K562 (cell line): ENCODE results near the gene CRX. TPM values are rescaled to one million over a fixed set of nuclear protein-coding genes. Genes with fewer than 3 reads are reported as not detected.

Source experiments
- ATAC-seq: fragments of 200-7000 bp; cut with Tn5 transposase; 3 replicates; pipeline ENCODE4 v1.9.1; 2020; ENCODE audit warnings: moderate library complexity
- BruUV-seq: library from RNA; stranded (reverse); fragments of 400-500 nt; replicated peaks from 2 replicates; lab custom pipeline; 2021; lab: Mats Ljungman, UMichigan
- CTCF ChIA-PET: fragments of 300-600 bp; formaldehyde crosslinking; extraction: SDS; loops from one replicate; lab custom pipeline; 2021; ENCODE audit warnings: low intra/inter-chr PET ratio; lab: Yijun Ruan, JAX
- POLR2A ChIA-PET: fragments of 300-600, 350-650 bp; sonication (Branson Sonifier 250); formaldehyde crosslinking; extraction: SDS; loops from one replicate; lab custom pipeline; 2021; ENCODE audit warnings: antibody characterized with exemption, inconsistent platforms; lab: Yijun Ruan, JAX
- DNase-seq, 4 experiments: peaks; one replicate each; pipeline versions ENCODE4 v3.0.0 to v3.0.0-alpha.2; 2011 to 2018; ENCODE audit warnings: low spot score in 3 of 4, mixed read lengths in 3 of 4; ENCODE audit errors: extremely low read depth in 1 of 4
- FAIRE-seq: peaks from 2 replicates; lab custom pipeline; 2011; peaks lifted over from hg19 to GRCh38; lab: Jason Lieb, UNC
- H2AFZ ChIP-seq: 2 replicates; pipeline ENCODE4 v1.6.0; 2011; ENCODE audit warnings: low read depth, low read length, control low read depth, inconsistent platforms
- H3K27ac ChIP-seq: fragments of 200-600 bp; 3 replicates; pipeline ENCODE4 v1.8.0; 2011; ENCODE audit warnings: low read depth, mild to moderate bottlenecking, control low read depth, inconsistent platforms, low read length, moderate library complexity, mixed read lengths; ENCODE audit errors: extremely low read depth
- H3K27me3 ChIP-seq, 2 experiments: fragments of 300-600 bp in 1 of 2; 2 replicates in 1 of 2; 3 replicates in 1 of 2; pipeline versions ENCODE4 v1.6.0 to v1.8.0; 2011; ENCODE audit warnings: inconsistent platforms in 2 of 2, low read length in 2 of 2, mild to moderate bottlenecking in 1 of 2, mixed read lengths in 1 of 2, moderate library complexity in 1 of 2; ENCODE audit not compliant: control insufficient read depth in 2 of 2, insufficient read depth in 2 of 2
- H3K36me3 ChIP-seq: fragments of 300-600 bp; 3 replicates; pipeline ENCODE4 v1.8.0; 2011; ENCODE audit warnings: mild to moderate bottlenecking, low read length, inconsistent platforms; ENCODE audit not compliant: control insufficient read depth, insufficient read depth
- H3K4me1 ChIP-seq, 2 experiments: fragments of 200-600 bp in 1 of 2; replicated peaks in 1 of 2; 2 replicates in 1 of 2; 3 replicates in 1 of 2; pipeline versions ENCODE4 v1.5.1 to v1.8.0; 2011; ENCODE audit warnings: inconsistent platforms in 2 of 2, low read length in 2 of 2, mild to moderate bottlenecking in 1 of 2, mixed read lengths in 1 of 2, moderate library complexity in 1 of 2; ENCODE audit not compliant: control insufficient read depth in 2 of 2, insufficient read depth in 2 of 2
- H3K4me2 ChIP-seq: 2 replicates; pipeline ENCODE4 v1.6.1; 2011; ENCODE audit warnings: low read length, control low read depth, inconsistent platforms, mixed read lengths; ENCODE audit not compliant: insufficient read depth
- H3K4me3 ChIP-seq: fragments of 200-600 bp; sonication (generic), shearing (Covaris generic); 2 replicates; pipeline ENCODE4 v1.5.1; 2016; ENCODE audit warnings: control low read depth, inconsistent platforms
- H3K79me2 ChIP-seq: fragments of 200-600 bp; 3 replicates; pipeline ENCODE4 v1.8.0; 2011; ENCODE audit warnings: low read length, inconsistent platforms; ENCODE audit not compliant: control insufficient read depth, insufficient read depth
- H3K9ac ChIP-seq, 2 experiments: 2 replicates each; pipeline versions ENCODE4 v1.6.0 to v1.6.1; 2011; ENCODE audit warnings: low read depth in 2 of 2, low read length in 2 of 2, control low read depth in 1 of 2, inconsistent platforms in 1 of 2, mild to moderate bottlenecking in 1 of 2, mixed read lengths in 1 of 2; ENCODE audit not compliant: insufficient read depth in 1 of 2
- H3K9me1 ChIP-seq: one replicate; pipeline ENCODE4 v1.6.0; 2011; ENCODE audit warnings: inconsistent platforms, mild to moderate bottlenecking, low read length, moderate library complexity; ENCODE audit not compliant: control insufficient read depth, insufficient read depth
- H3K9me3 ChIP-seq: replicated peaks from 2 replicates; pipeline ENCODE4 v1.5.1; 2011; ENCODE audit warnings: low read depth, low read length, inconsistent platforms; ENCODE audit not compliant: control insufficient read depth, insufficient read depth
- H4K20me1 ChIP-seq: replicated peaks from 2 replicates; pipeline ENCODE4 v1.6.1; 2011; ENCODE audit warnings: low read length, inconsistent platforms, mixed read lengths; ENCODE audit not compliant: control insufficient read depth, insufficient read depth
- ARNT ChIP-seq, 2 experiments: fragments of 450-650 bp; IDR thresholded peaks; 2 replicates each; pipeline ENCODE4 v1.6.1; 2016; ENCODE audit warnings: mild to moderate bottlenecking in 1 of 2
- BACH1 ChIP-seq: fragments of 200-800 bp; sonication (Bioruptor generic); IDR thresholded peaks from 2 replicates; pipeline ENCODE4 v1.6.1; 2016; ENCODE audit warnings: missing genetic modification characterization, missing compliant biosample characterization
- CREB1 ChIP-seq, 2 experiments: sonication (generic) in 1 of 2; formaldehyde crosslinking in 1 of 2; IDR thresholded peaks; 2 replicates each; pipeline versions ENCODE4 v1.6.1 to v1.8.0; 2012 to 2022; ENCODE audit warnings: inconsistent platforms in 1 of 2, mild to moderate bottlenecking in 1 of 2, missing genetic modification reagents in 1 of 2, moderate library complexity in 1 of 2
- CTBP1 ChIP-seq: fragments of 450-650 bp; IDR thresholded peaks from 2 replicates; pipeline ENCODE4 v1.6.1; 2016; ENCODE audit warnings: borderline replicate concordance
- DNMT1 ChIP-seq: fragments of 450-650 bp; IDR thresholded peaks from 2 replicates; pipeline ENCODE4 v1.6.1; 2016; ENCODE audit warnings: antibody characterized with exemption, mild to moderate bottlenecking
- FOXM1 ChIP-seq, 2 experiments: fragments of 450-650 bp in 1 of 2; sonication (generic) in 1 of 2; formaldehyde crosslinking in 1 of 2; IDR thresholded peaks; 2 replicates each; pipeline versions ENCODE4 v1.6.1 to v1.9.0; 2017 to 2022; ENCODE audit warnings: low read depth in 2 of 2, mild to moderate bottlenecking in 2 of 2, missing genetic modification reagents in 1 of 2, moderate library complexity in 1 of 2
- HCFC1 ChIP-seq: IDR thresholded peaks from 2 replicates; pipeline ENCODE4 v1.6.1; 2012; ENCODE audit warnings: low read depth, low read length, improper control_type of control experiment
- HMG20A ChIP-seq: fragments of 450-650 bp; formaldehyde crosslinking; conservative IDR thresholded peaks from 2 replicates; pipeline ENCODE4 v1.4.0; 2020; ENCODE audit warnings: mild to moderate bottlenecking, mixed read lengths
- HNRNPK ChIP-seq: fragments of 200-400 bp; formaldehyde crosslinking; IDR thresholded peaks from one replicate; pipeline ENCODE4 v1.6.1; 2018; ENCODE audit warnings: mild to moderate bottlenecking, low read depth, low read length; ENCODE audit not compliant: poor library complexity, severe bottlenecking
- NCOA6 ChIP-seq: fragments of 450-650 bp; IDR thresholded peaks from 2 replicates; pipeline ENCODE4 v1.6.1; 2017; ENCODE audit warnings: mild to moderate bottlenecking
- POU5F1 ChIP-seq: fragments of 150-350 bp; IDR thresholded peaks from 2 replicates; pipeline ENCODE4 v1.6.1; 2014; ENCODE audit warnings: borderline replicate concordance, low read length, low read depth, mild to moderate bottlenecking; ENCODE audit not compliant: partially characterized antibody
- RBM22 ChIP-seq: fragments of 200-400 bp; formaldehyde crosslinking; IDR thresholded peaks from 2 replicates; pipeline ENCODE4 v1.6.1; 2018; ENCODE audit warnings: low read length, low read depth; ENCODE audit not compliant: poor library complexity, severe bottlenecking
- SAP30 ChIP-seq: fragments of 200-600 bp; sonication (generic); IDR thresholded peaks from 2 replicates; pipeline ENCODE4 v1.6.1; 2012; ENCODE audit warnings: borderline replicate concordance, low read depth, mild to moderate bottlenecking, moderate library complexity, low read length, control low read depth, inconsistent platforms; ENCODE audit not compliant: insufficient read depth, poor library complexity, severe bottlenecking
- SMARCC2 ChIP-seq: fragments of 450-650 bp; IDR thresholded peaks from 2 replicates; pipeline ENCODE4 v1.6.1; 2017; ENCODE audit warnings: antibody characterized with exemption, moderate library complexity, mild to moderate bottlenecking, low read depth
- SMC3 ChIP-seq: conservative IDR thresholded peaks from 2 replicates; pipeline ENCODE4 v1.6.1; 2011; ENCODE audit warnings: low read depth, low read length, improper control_type of control experiment; ENCODE audit not compliant: insufficient read depth
- SREBF1 ChIP-seq: fragments of 150-350 bp; IDR thresholded peaks from 2 replicates; pipeline ENCODE4 v1.6.1; 2014; ENCODE audit warnings: antibody characterized with exemption, low read depth, low read length, borderline replicate concordance
- STAT5B ChIP-seq: fragments of 250-450 bp; sonication (Bioruptor Pico); IDR thresholded peaks from 2 replicates; pipeline ENCODE4 v1.8.0; 2021; ENCODE audit warnings: mild to moderate bottlenecking, inconsistent platforms
- ZBTB17 ChIP-seq: fragments of 450-650 bp; formaldehyde crosslinking; IDR thresholded peaks from 2 replicates; pipeline ENCODE4 v1.4.0; 2020; ENCODE audit warnings: mild to moderate bottlenecking
- ZNF354B ChIP-seq: fragments of 250-450 bp; sonication (Bioruptor Pico); IDR thresholded peaks from 2 replicates; pipeline ENCODE4 v1.4.0; 2020
- WGBS: fragments of 100-300 bp; shearing (Covaris generic); methylation state at CpG from one replicate; pipeline ENCODE4 v1.1.6; 2016; ENCODE audit warnings: low coverage, mixed read lengths; ENCODE audit not compliant: insufficient coverage; ENCODE audit errors: missing lambda C conversion rate; 5-methylcytosine and 5-hydroxymethylcytosine counted together
- in situ Hi-C: fragments of 300-500 bp; cut with MboI; formaldehyde crosslinking; loops from 4 replicates; pipeline ENCODE4 v1.15.0; 2018; ENCODE audit warnings: inconsistent platforms, mixed read lengths
- intact Hi-C: fragments of 100-400 bp; cut with micrococcal nuclease; formaldehyde crosslinking; loops from 2 replicates; pipeline ENCODE4 v1.14.2; 2022
- polyA plus RNA-seq, 8 experiments: library from polyadenylated mRNA; depleted of rRNA in 4 of 8; stranded (reverse) in 5 of 8; unstranded in 3 of 8; fragments of >200 nt; fragmentation: Nextera tagmentation in 2 of 8; fragmentation: Illumina TruSeq in 1 of 8; extraction: Ambion mirVana in 2 of 8; extraction: Trizol in 1 of 8; gene quantifications; 2 replicates each; pipeline versions ENCODE4 v1.2.1 to v1.2.3, GENCODE V29; 2011 to 2014; ENCODE audit warnings: inconsistent platforms in 1 of 8, missing spikeins in 1 of 8
- total RNA-seq, 7 experiments: library from RNA; depleted of rRNA in 6 of 7; stranded (reverse); fragments of >200 nt in 6 of 7; fragmentation: Illumina TruSeq in 2 of 7; extraction: Trizol in 2 of 7; gene quantifications; 2 replicates each; pipeline versions ENCODE4 v1.2.1 to v1.2.3, GENCODE V29; 2011 to 2021; ENCODE audit warnings: low replicate concordance in 1 of 7
- TF ChIP-seq, protein P1 (sequence below): sonication (generic); formaldehyde crosslinking; IDR thresholded peaks from 2 replicates; pipeline ENCODE4 v1.8.0; 2023; ENCODE audit warnings: mild to moderate bottlenecking, missing genetic modification reagents

The CRX gene
- total and polyA plus RNA-seq, 9 of the 15 experiments (the other 6 are each of a cell fraction or from before 2014, with no cell fraction given): 0.01 TPM; not detected in 8

DNA sequence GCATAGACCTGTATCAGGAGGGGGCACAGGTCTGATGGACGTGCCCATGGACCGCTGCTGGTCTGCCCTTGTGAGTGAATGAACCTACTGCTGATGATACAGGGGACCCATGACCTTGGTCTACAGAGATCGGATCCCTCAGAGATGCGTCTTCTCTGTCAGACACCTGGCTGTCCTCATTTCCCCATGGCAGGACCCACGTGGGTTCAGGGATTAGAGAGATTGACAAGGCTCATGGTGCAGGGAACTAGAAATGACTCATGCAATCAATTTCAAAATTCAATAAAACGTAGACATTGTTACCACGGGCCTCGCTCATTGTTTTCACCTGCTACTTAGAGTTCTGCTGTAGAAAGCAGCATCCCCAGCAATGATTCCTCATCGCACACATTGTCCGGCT, 16.4 kb upstream of the CRX start:
- FAIRE-seq (no peak), ATAC-seq (no peak), DNase-seq (no peak)
- Histone ChIP-seq H3K27ac (no peak overlapping the region), H3K36me3 (no peaks in the 10 kb centered on the region), H3K4me1 (no peaks in the 10 kb centered on the region), H3K9ac (no peak overlapping the region), H3K79me2 (no peaks in the 10 kb centered on the region), H2AFZ (no peak overlapping the region), H3K4me2 (no peak overlapping the region), H3K4me3 (no peak overlapping the region), H3K27me3 (peaks cover 12 to 23% of the 10 kb centered on the region in 2 experiments; a peak in 4 of 5 replicates), H3K9me3 (no peaks in the 10 kb centered on the region), H3K9me1 (no peaks in the 10 kb centered on the region), H4K20me1 (no peaks in the 10 kb centered on the region)
- ChIA-PET POLR2A (no interaction called here), CTCF (no interaction called here)
- WGBS: 2% methylated on average over 10 of the region's 10 CpGs
- BruUV-seq: no TSS peak
- intact Hi-C loops (no loop called here), in situ Hi-C loops (no loop called here)
- TF ChIP-seq HNRNPK (no peak), SMARCC2 (no peak), HMG20A (CRISPR knock-in tag) (no peak), ZNF354B (CRISPR knock-in tag) (no peak), POU5F1 (no peak), BACH1 (tag) (no peak), HCFC1 (no peak), ARNT (IDR thresholded peaks at IDR 0.05) (no peak), DNMT1 (no peak), STAT5B (no peak), SAP30 (no peak), CREB1 (IDR thresholded peaks at IDR 0.05) (no peak), CREB1 (CRISPR knock-in tag; IDR thresholded peaks at IDR 0.05) (no peak), CTBP1 (no peak), SREBF1 (no peak), SMC3 (no peak), ZBTB17 (CRISPR knock-in tag) (no peak), FOXM1 (IDR thresholded peaks at IDR 0.05; ENCODE audit: low read depth) (no peak), FOXM1 (CRISPR knock-in tag; IDR thresholded peaks at IDR 0.05; ENCODE audit: low read depth) (no peak), RBM22 (no peak), NCOA6 (no peak)
- TF ChIP-seq, protein P1, sequence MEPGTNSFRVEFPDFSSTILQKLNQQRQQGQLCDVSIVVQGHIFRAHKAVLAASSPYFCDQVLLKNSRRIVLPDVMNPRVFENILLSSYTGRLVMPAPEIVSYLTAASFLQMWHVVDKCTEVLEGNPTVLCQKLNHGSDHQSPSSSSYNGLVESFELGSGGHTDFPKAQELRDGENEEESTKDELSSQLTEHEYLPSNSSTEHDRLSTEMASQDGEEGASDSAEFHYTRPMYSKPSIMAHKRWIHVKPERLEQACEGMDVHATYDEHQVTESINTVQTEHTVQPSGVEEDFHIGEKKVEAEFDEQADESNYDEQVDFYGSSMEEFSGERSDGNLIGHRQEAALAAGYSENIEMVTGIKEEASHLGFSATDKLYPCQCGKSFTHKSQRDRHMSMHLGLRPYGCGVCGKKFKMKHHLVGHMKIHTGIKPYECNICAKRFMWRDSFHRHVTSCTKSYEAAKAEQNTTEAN (CRISPR knock-in tag): no peak
